CD4-positive, alpha-beta memory T cell (primary cell): ENCODE data around the gene DDA1. TPM values are rescaled to one million over a fixed set of nuclear protein-coding genes. Genes with fewer than 3 reads are reported as not detected.

ENCODE experiments used
- CTCF ChIA-PET: fragments of 350-600 bp; sonication (Branson Sonifier 250); formaldehyde crosslinking; loops from one replicate; lab custom pipeline; 2021; ENCODE audit warnings: inconsistent platforms; ENCODE audit not compliant: partially characterized antibody; lab: Charles Lee
- POLR2A ChIA-PET: fragments of 350-600 bp; sonication (Branson Sonifier 250); formaldehyde crosslinking; loops from one replicate; lab custom pipeline; 2021; ENCODE audit not compliant: partially characterized antibody; lab: Charles Lee
- DNase-seq, 5 donors: peaks; one replicate each; pipeline versions ENCODE4 v3.0.0 to v3.0.0-alpha.2; 2020 to 2022; ENCODE audit warnings: mixed read lengths in 1 of 5
- H3K27ac ChIP-seq: one replicate; pipeline ENCODE4 v1.7.0; 2013; ENCODE audit warnings: low read depth, low read length
- H3K27me3 ChIP-seq: 2 replicates; pipeline ENCODE4 v1.7.0; 2013; ENCODE audit warnings: mild to moderate bottlenecking, low read length, moderate library complexity; ENCODE audit not compliant: insufficient read depth
- H3K36me3 ChIP-seq: 2 replicates; pipeline ENCODE4 v1.7.0; 2013; ENCODE audit warnings: mild to moderate bottlenecking, low read length, moderate library complexity; ENCODE audit not compliant: insufficient read depth
- H3K4me1 ChIP-seq: 2 replicates; pipeline ENCODE4 v1.7.0; 2013; ENCODE audit warnings: mild to moderate bottlenecking, low read length, moderate library complexity; ENCODE audit not compliant: insufficient read depth
- H3K4me3 ChIP-seq, 2 donors: one replicate each; pipeline ENCODE4 v1.7.0; 2013; ENCODE audit warnings: low read length in 2 of 2, mild to moderate bottlenecking in 1 of 2
- H3K9me3 ChIP-seq, 2 donors: one replicate each; pipeline ENCODE4 v1.7.0; 2013; ENCODE audit warnings: low read length in 2 of 2, control low read depth in 1 of 2; ENCODE audit not compliant: control insufficient read depth in 1 of 2
- H3K27ac Mint-ChIP-seq, 7 donors: one replicate each; pipeline ENCODE4 v1.8.0; 2020 to 2021; ENCODE audit warnings: mixed read lengths in 7 of 7, mild to moderate bottlenecking in 6 of 7, inconsistent platforms in 3 of 7, moderate library complexity in 3 of 7
- H3K27me3 Mint-ChIP-seq, 2 donors: one replicate each; pipeline ENCODE4 v1.8.0; 2020 to 2021; ENCODE audit warnings: mixed read lengths in 2 of 2
- H3K36me3 Mint-ChIP-seq, 2 donors: one replicate each; pipeline ENCODE4 v1.8.0; 2020 to 2021; ENCODE audit warnings: mixed read lengths in 2 of 2, inconsistent platforms in 1 of 2, mild to moderate bottlenecking in 1 of 2
- H3K4me1 Mint-ChIP-seq, 4 donors: one replicate each; pipeline ENCODE4 v1.8.0; 2020 to 2021; ENCODE audit warnings: mixed read lengths in 4 of 4, mild to moderate bottlenecking in 1 of 4
- H3K4me3 Mint-ChIP-seq, 8 donors: one replicate each; pipeline ENCODE4 v1.8.0; 2020 to 2021; ENCODE audit warnings: mixed read lengths in 8 of 8, mild to moderate bottlenecking in 7 of 8, moderate library complexity in 6 of 8, inconsistent platforms in 3 of 8
- H3K9me3 Mint-ChIP-seq, 8 donors: one replicate each; pipeline ENCODE4 v1.8.0; 2020 to 2021; ENCODE audit warnings: mixed read lengths in 8 of 8, mild to moderate bottlenecking in 5 of 8, inconsistent platforms in 3 of 8, moderate library complexity in 1 of 8
- intact Hi-C: fragments of 100-400 bp; cut with micrococcal nuclease; formaldehyde crosslinking; loops from one replicate; pipeline ENCODE4 v1.15.1; 2023
- polyA plus RNA-seq, 2 donors: library from polyadenylated mRNA; unstranded; fragments of 300-500 nt; fragmentation: Illumina TruSeq; gene quantifications; one replicate each; pipeline ENCODE4 v1.2.3, GENCODE V29; 2021
- total RNA-seq, 2 experiments: library from RNA; stranded (reverse); gene quantifications; one replicate each; pipeline ENCODE4 v1.2.3, GENCODE V29; 2021

Gene DDA1
- total and polyA plus RNA-seq, 4 experiments from 2014 or later = 31.6 to 42.6 (median 39.5) TPM

GRCh38 chr19:17309965-17310461 lies 650 bp downstream of the DDA1 start:
- H3K4me1 Mint-ChIP-seq = peaks cover 23 to 59% (median 40%) of the 10 kb centered on the region in 4 donors
- Histone ChIP-seq H3K4me1 (peaks cover 45% of the 10 kb centered on the region), H3K27ac (peak overlapping the region; percentile 82), H3K27me3 (no peaks in the 10 kb centered on the region), H3K36me3 (peaks cover 22% of the 10 kb centered on the region), H3K4me3 (peak overlapping the region; percentile 81 to 82), H3K9me3 (no peaks in the 10 kb centered on the region)
- H3K36me3 Mint-ChIP-seq = peaks cover 3 to 14% of the 10 kb centered on the region in 2 donors
- no peaks in the 10 kb centered on the region for H3K27me3 Mint-ChIP-seq
- POLR2A ChIA-PET = interaction anchor here (0.8 to 3.7 kb wide), 10 partner anchors 12 to 235 kb away, joined by 3 to 54 read pairs (median 7); partner anchors contain the start of genes ANO8, BABAM1, HAUS8 and MVB12A
- CTCF ChIA-PET = interaction anchor here (1.5 to 2.0 kb wide), 2 partner anchors 50 to 156 kb away, joined by 4 to 5 read pairs; no protein-coding TSS in a partner anchor
- intact Hi-C loops = loop anchor here (1.0 to 5.0 kb wide), 4 partner anchors 27 to 97 kb away; partner anchors contain the start of genes BABAM1, BST2, GTPBP3 and OCEL1
- peak in 1 of 5 donors; percentile 44 for DNase-seq
- H3K27ac Mint-ChIP-seq = peak overlapping the region; percentile 78 to 97 (median 97)
- H3K4me3 Mint-ChIP-seq = peak overlapping the region; percentile 95 to 99 (median 97)
- H3K9me3 Mint-ChIP-seq = no peaks in the 10 kb centered on the region

- Histone ChIP-seq H3K27ac (no peak overlapping the region), H3K27me3 (no peaks in the 10 kb centered on the region), H3K36me3 (peaks cover 29% of the 10 kb centered on the region), H3K4me1 (peaks cover 33% of the 10 kb centered on the region), H3K4me3 (no peak overlapping the region), H3K9me3 (no peaks in the 10 kb centered on the region)
- POLR2A ChIA-PET = interaction anchor here (1.2 kb wide), 1 partner anchor 12 kb away, joined by 3 read pairs; no protein-coding TSS in a partner anchor
- CTCF ChIA-PET = interaction anchor here (0.6 to 1.2 kb wide), 2 partner anchors 12 to 74 kb away, joined by 3 to 4 read pairs; no protein-coding TSS in a partner anchor
- intact Hi-C loops = no loop called here
- peaks cover 20 to 51% (median 31%) of the 10 kb centered on the region in 4 donors for H3K4me1 Mint-ChIP-seq
- H3K27ac Mint-ChIP-seq = peak overlapping the region in 5 of 7 donors; percentile 27 to 90 (median 64)
- peak in 1 of 5 donors; percentile 18 for DNase-seq
- peak overlapping the region in 6 of 8 donors; percentile 40 to 95 (median 64) for H3K4me3 Mint-ChIP-seq
- H3K36me3 Mint-ChIP-seq = peaks cover 11 to 21% of the 10 kb centered on the region in 2 donors
- H3K9me3 Mint-ChIP-seq = no peaks in the 10 kb centered on the region
- H3K27me3 Mint-ChIP-seq = no peaks in the 10 kb centered on the region
These were observed 2.3 kb downstream of the DDA1 start for GRCh38 chr19:17311455-17312188.

- H3K9me3 Mint-ChIP-seq = no peaks in the 10 kb centered on the region
- ChIA-PET CTCF (interaction anchor here (1.2 kb wide), 1 partner anchor 74 kb away, joined by 4 read pairs; no protein-coding TSS in a partner anchor), POLR2A (interaction anchor here (1.1 to 1.5 kb wide), 3 partner anchors 12 to 15 kb away, joined by 3 to 5 read pairs (median 3); no protein-coding TSS in a partner anchor)
- H3K4me1 Mint-ChIP-seq = peaks cover 20 to 46% (median 30%) of the 10 kb centered on the region in 4 donors
- no peak overlapping the region for H3K27ac Mint-ChIP-seq
- peak in 1 of 5 donors; percentile 30 for DNase-seq
- H3K36me3 Mint-ChIP-seq = peaks cover 11 to 24% of the 10 kb centered on the region in 2 donors
- Histone ChIP-seq H3K9me3 (no peaks in the 10 kb centered on the region), H3K4me3 (no peak overlapping the region), H3K27ac (no peak overlapping the region), H3K4me1 (peaks cover 30% of the 10 kb centered on the region), H3K36me3 (peaks cover 29% of the 10 kb centered on the region), H3K27me3 (no peaks in the 10 kb centered on the region)
- H3K27me3 Mint-ChIP-seq = no peaks in the 10 kb centered on the region
- intact Hi-C loops = no loop called here
- H3K4me3 Mint-ChIP-seq = no peak overlapping the region
These were observed 3.1 kb downstream of the DDA1 start for GRCh38 chr19:17312189-17313113.

- no peaks in the 10 kb centered on the region for H3K9me3 ChIP-seq
- H3K27ac ChIP-seq = no peak overlapping the region
- H3K27ac Mint-ChIP-seq = peak overlapping the region in 1 of 7 donors; percentile 8
- no peaks in the 10 kb centered on the region for H3K27me3 Mint-ChIP-seq
- no peak overlapping the region for H3K4me3 ChIP-seq
- peaks cover 29% of the 10 kb centered on the region for H3K36me3 ChIP-seq
- peaks cover 11 to 24% of the 10 kb centered on the region in 2 donors for H3K36me3 Mint-ChIP-seq
- CTCF ChIA-PET = no interaction called here
- peaks cover 15 to 36% (median 22%) of the 10 kb centered on the region in 4 donors for H3K4me1 Mint-ChIP-seq
- H3K4me1 ChIP-seq = peaks cover 24% of the 10 kb centered on the region
- DNase-seq = peak in 1 of 5 donors; percentile 30
- no peaks in the 10 kb centered on the region for H3K27me3 ChIP-seq
- intact Hi-C loops = no loop called here
- no peak overlapping the region for H3K4me3 Mint-ChIP-seq
- H3K9me3 Mint-ChIP-seq = no peaks in the 10 kb centered on the region
- POLR2A ChIA-PET = no interaction called here
These were observed 4.7 kb downstream of the DDA1 start for GRCh38 chr19:17314007-17314593.

GRCh38 chr19:17318966-17319365 lies 9.6 kb downstream of the DDA1 start:
- H3K27ac ChIP-seq = no peak overlapping the region
- H3K4me3 ChIP-seq = no peak overlapping the region
- H3K36me3 ChIP-seq = peaks cover 33% of the 10 kb centered on the region
- H3K36me3 Mint-ChIP-seq = peaks cover 17 to 31% of the 10 kb centered on the region in 2 donors
- H3K27ac Mint-ChIP-seq = no peak overlapping the region
- ChIA-PET POLR2A (interaction anchor here (0.8 kb wide), 1 partner anchor 10 kb away, joined by 3 read pairs; no protein-coding TSS in a partner anchor), CTCF (no interaction called here)
- H3K9me3 ChIP-seq = no peaks in the 10 kb centered on the region
- peaks cover 3% of the 10 kb centered on the region for H3K4me1 ChIP-seq
- no peak for DNase-seq
- no peaks in the 10 kb centered on the region for H3K27me3 Mint-ChIP-seq
- H3K4me3 Mint-ChIP-seq = no peak overlapping the region
- intact Hi-C loops = no loop called here
- H3K9me3 Mint-ChIP-seq = no peaks in the 10 kb centered on the region
- no peaks in the 10 kb centered on the region for H3K27me3 ChIP-seq
- peaks cover 0 to 17% (median 4%) of the 10 kb centered on the region in 4 donors for H3K4me1 Mint-ChIP-seq

DNA sequence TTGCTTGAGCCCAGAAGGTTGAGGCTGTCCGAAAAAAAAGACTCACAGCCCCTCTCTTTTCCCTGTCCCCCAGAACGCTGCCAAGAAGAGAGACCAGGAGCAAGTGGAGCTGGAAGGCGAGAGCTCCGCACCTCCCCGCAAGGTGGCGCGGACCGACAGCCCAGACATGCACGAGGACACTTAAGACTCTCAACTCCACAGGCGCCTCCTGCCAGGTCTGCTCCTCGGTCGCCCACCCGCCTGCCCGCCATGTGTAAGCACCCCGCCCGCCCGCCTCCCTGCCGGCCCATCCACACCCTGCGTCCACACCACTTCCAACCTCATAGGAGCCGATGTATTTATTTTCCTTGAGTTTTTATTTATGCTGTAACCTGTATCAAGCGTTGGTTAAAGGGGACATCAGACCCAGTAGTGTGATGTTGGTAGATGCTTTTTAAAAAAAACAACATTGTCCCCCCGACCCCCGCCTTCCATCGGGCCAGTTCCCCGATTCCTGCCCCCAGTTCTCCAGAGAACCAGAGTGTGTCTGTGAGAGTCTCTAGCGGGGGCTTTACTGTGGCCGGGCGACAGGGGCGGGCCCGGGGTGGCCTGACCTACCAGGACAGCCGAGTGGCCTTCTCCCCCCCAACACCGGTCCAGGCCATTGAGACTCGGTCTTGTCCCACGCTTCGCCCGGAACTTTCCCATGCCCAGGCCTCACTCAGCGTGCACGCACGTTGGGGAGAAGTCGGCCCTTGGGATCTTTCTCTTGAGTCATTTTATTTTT lies 10.3 kb downstream of the DDA1 start:
- no peak overlapping the region for H3K4me3 Mint-ChIP-seq
- intact Hi-C loops = no loop called here
- H3K27me3 Mint-ChIP-seq = no peaks in the 10 kb centered on the region
- H3K9me3 ChIP-seq = no peaks in the 10 kb centered on the region
- ChIA-PET CTCF (no interaction called here), POLR2A (no interaction called here)
- no peak overlapping the region for H3K4me3 ChIP-seq
- H3K4me1 Mint-ChIP-seq = peaks cover 0 to 17% (median 4%) of the 10 kb centered on the region in 4 donors
- peaks cover 3% of the 10 kb centered on the region for H3K4me1 ChIP-seq
- no peaks in the 10 kb centered on the region for H3K27me3 ChIP-seq
- no peak for DNase-seq
- no peak overlapping the region for H3K27ac ChIP-seq
- H3K27ac Mint-ChIP-seq = no peak overlapping the region
- H3K36me3 ChIP-seq = peaks cover 26% of the 10 kb centered on the region
- H3K36me3 Mint-ChIP-seq = peaks cover 17 to 30% of the 10 kb centered on the region in 2 donors
- H3K9me3 Mint-ChIP-seq = no peaks in the 10 kb centered on the region
